WTC11 (cell line): ENCODE data around the gene APMAP. TPM values are rescaled to one million over a fixed set of nuclear protein-coding genes. Genes with fewer than 3 reads are reported as not detected.

Source experiments
- ATAC-seq: fragments of 200-7000 bp; cut with Tn5 transposase; 2 replicates; pipeline ENCODE4 v1.10.0; 2021; ENCODE audit warnings: mild to moderate bottlenecking, moderate library complexity
- CTCF ChIA-PET: fragments of 300-600 bp; sonication (Branson Sonifier 250); formaldehyde crosslinking; loops from one replicate; lab custom pipeline; 2021; ENCODE audit warnings: antibody characterized with exemption; lab: Charles Lee
- POLR2A ChIA-PET: fragments of 350-600 bp; sonication (Branson Sonifier 250); formaldehyde crosslinking; loops from one replicate; lab custom pipeline; 2021; ENCODE audit warnings: antibody characterized with exemption; lab: Charles Lee
- DNase-seq: peaks from one replicate; pipeline ENCODE4 v3.0.0; 2021; ENCODE audit warnings: low spot score
- H3K27ac Mint-ChIP-seq: 2 replicates; pipeline ENCODE4 v1.8.0; 2021; ENCODE audit warnings: mixed read lengths
- H3K27me3 Mint-ChIP-seq: 2 replicates; pipeline ENCODE4 v1.8.0; 2021; ENCODE audit warnings: low read depth, mild to moderate bottlenecking, moderate library complexity, mixed read lengths
- H3K36me3 Mint-ChIP-seq: 2 replicates; pipeline ENCODE4 v1.8.0; 2021; ENCODE audit warnings: mixed read lengths
- H3K4me1 Mint-ChIP-seq: 2 replicates; pipeline ENCODE4 v1.8.0; 2022; ENCODE audit warnings: mixed read lengths
- H3K4me3 Mint-ChIP-seq: 2 replicates; pipeline ENCODE4 v1.8.0; 2021; ENCODE audit warnings: mild to moderate bottlenecking, moderate library complexity, mixed read lengths
- H3K9me3 Mint-ChIP-seq: 2 replicates; pipeline ENCODE4 v1.8.0; 2021; ENCODE audit warnings: mixed read lengths
- CBFB ChIP-seq: sonication (generic); formaldehyde crosslinking; IDR thresholded peaks from 2 replicates; pipeline ENCODE4 v1.8.1; 2022; ENCODE audit warnings: mild to moderate bottlenecking, low read depth, missing genetic modification reagents
- ESRRA ChIP-seq: sonication (generic); formaldehyde crosslinking; IDR thresholded peaks from 2 replicates; pipeline ENCODE4 v1.8.1; 2022; ENCODE audit warnings: mild to moderate bottlenecking, missing genetic modification reagents, borderline replicate concordance
- FOXJ3 ChIP-seq: sonication (generic); formaldehyde crosslinking; IDR thresholded peaks from 2 replicates; pipeline ENCODE4 v1.9.0; 2021; ENCODE audit warnings: missing genetic modification reagents, mild to moderate bottlenecking, borderline replicate concordance
- GABPB1 ChIP-seq: sonication (generic); formaldehyde crosslinking; IDR thresholded peaks from 2 replicates; pipeline ENCODE4 v1.8.1; 2023; ENCODE audit warnings: mild to moderate bottlenecking, missing genetic modification reagents
- GRHL2 ChIP-seq: fragments of 250-450 bp; sonication (Bioruptor Pico); IDR thresholded peaks from 2 replicates; pipeline ENCODE4 v1.8.0; 2022; ENCODE audit warnings: mild to moderate bottlenecking, moderate library complexity; ENCODE audit not compliant: insufficient replicate concordance, severe bottlenecking
- OVOL2 ChIP-seq: fragments of 250-450 bp; sonication (Bioruptor Pico); IDR thresholded peaks from 2 replicates; pipeline ENCODE4 v1.9.0; 2021; ENCODE audit warnings: mild to moderate bottlenecking, borderline replicate concordance
- PRRX2 ChIP-seq: fragments of 250-450 bp; sonication (Bioruptor Pico); IDR thresholded peaks from 2 replicates; pipeline ENCODE4 v1.8.0; 2021; ENCODE audit warnings: mild to moderate bottlenecking
- RORB ChIP-seq: fragments of 250-450 bp; sonication (Bioruptor Pico); IDR thresholded peaks from 2 replicates; pipeline ENCODE4 v1.9.0; 2021; ENCODE audit warnings: mild to moderate bottlenecking
- SMAD3 ChIP-seq: sonication (generic); formaldehyde crosslinking; IDR thresholded peaks from 2 replicates; pipeline ENCODE4 v1.8.0; 2022; ENCODE audit warnings: missing genetic modification reagents, mild to moderate bottlenecking, borderline replicate concordance
- TCF7 ChIP-seq: sonication (generic); formaldehyde crosslinking; IDR thresholded peaks from 2 replicates; pipeline ENCODE4 v1.8.0; 2022; ENCODE audit warnings: mild to moderate bottlenecking, low read depth, missing genetic modification reagents, moderate library complexity
- TEAD1 ChIP-seq: sonication (generic); formaldehyde crosslinking; IDR thresholded peaks from 2 replicates; pipeline ENCODE4 v1.8.0; 2022; ENCODE audit warnings: mild to moderate bottlenecking, missing genetic modification reagents
- ZNF416 ChIP-seq: fragments of 250-450 bp; sonication (Bioruptor Pico); IDR thresholded peaks from 2 replicates; pipeline ENCODE4 v1.9.0; 2021; ENCODE audit warnings: mild to moderate bottlenecking, inconsistent platforms
- ZNF671 ChIP-seq: fragments of 250-450 bp; sonication (Bioruptor Pico); IDR thresholded peaks from 2 replicates; pipeline ENCODE4 v1.8.0; 2021; ENCODE audit warnings: mild to moderate bottlenecking
- total RNA-seq: library from RNA; stranded (reverse); gene quantifications from 3 replicates; pipeline ENCODE4 v1.2.3, GENCODE V29; 2021
- TF ChIP-seq, protein P1 (sequence below): sonication (generic); formaldehyde crosslinking; IDR thresholded peaks from 2 replicates; pipeline ENCODE4 v1.8.1; 2023; ENCODE audit warnings: mild to moderate bottlenecking, missing genetic modification reagents
- TF ChIP-seq, protein P2 (sequence below): fragments of 250-450 bp; sonication (Bioruptor Pico); IDR thresholded peaks from 2 replicates; pipeline ENCODE4 v2.1.2; 2022; ENCODE audit warnings: mild to moderate bottlenecking, moderate library complexity
- TF ChIP-seq, protein P3 (sequence below): sonication (generic); formaldehyde crosslinking; IDR thresholded peaks from 2 replicates; pipeline ENCODE4 v1.8.1; 2022; ENCODE audit warnings: missing genetic modification reagents, borderline replicate concordance
- TF ChIP-seq, protein P4 (sequence below): sonication (generic); formaldehyde crosslinking; conservative IDR thresholded peaks from 2 replicates; pipeline ENCODE4 v1.8.1; 2023; ENCODE audit warnings: mild to moderate bottlenecking, low read depth, missing genetic modification reagents, moderate library complexity
- TF ChIP-seq, protein P5 (sequence below): fragments of 250-450 bp; sonication (Bioruptor Pico); IDR thresholded peaks from 2 replicates; pipeline ENCODE4 v1.9.0; 2021; ENCODE audit warnings: mild to moderate bottlenecking
- TF ChIP-seq, protein P6 (sequence below): sonication (generic); formaldehyde crosslinking; IDR thresholded peaks from 2 replicates; pipeline ENCODE4 v1.8.1; 2023; ENCODE audit warnings: mild to moderate bottlenecking, missing genetic modification reagents, borderline replicate concordance

APMAP gene
- total RNA-seq, 1 experiment from 2014 or later: 55.3 TPM

DNA sequence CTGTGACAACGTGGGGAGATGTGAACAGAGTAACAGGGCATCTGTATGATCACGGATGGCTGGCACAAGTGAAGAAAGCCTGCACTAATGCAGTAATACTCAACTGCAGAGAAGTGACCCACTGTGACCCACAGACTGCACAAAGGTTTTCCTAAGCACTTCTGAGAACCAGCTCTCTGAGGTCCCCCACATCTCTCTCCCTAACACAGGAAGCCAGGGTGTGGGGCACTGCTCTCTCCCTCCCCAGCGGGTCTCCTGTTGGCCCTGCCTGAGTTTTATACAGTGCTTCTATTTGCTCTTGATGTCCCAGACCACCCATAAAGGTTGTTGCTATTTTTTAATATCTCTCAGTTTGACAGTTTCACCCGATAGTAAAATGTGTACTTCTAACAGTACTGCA, 11.3 kb downstream of the APMAP start:
- no peak for ATAC-seq
- DNase-seq: no peak
- POLR2A ChIA-PET: no interaction called here
- Mint-ChIP-seq H3K27me3 (no peaks in the 10 kb centered on the region), H3K9me3 (peaks cover 35% of the 10 kb centered on the region), H3K4me1 (no peaks in the 10 kb centered on the region), H3K4me3 (no peak overlapping the region), H3K36me3 (peaks cover 67% of the 10 kb centered on the region), H3K27ac (no peak overlapping the region)
- TF ChIP-seq GRHL2 (CRISPR knock-in tag) (no peak), ESRRA (CRISPR knock-in tag) (no peak), TCF7 (CRISPR knock-in tag) (no peak), ZNF416 (no peak)
- TF ChIP-seq, protein P1, sequence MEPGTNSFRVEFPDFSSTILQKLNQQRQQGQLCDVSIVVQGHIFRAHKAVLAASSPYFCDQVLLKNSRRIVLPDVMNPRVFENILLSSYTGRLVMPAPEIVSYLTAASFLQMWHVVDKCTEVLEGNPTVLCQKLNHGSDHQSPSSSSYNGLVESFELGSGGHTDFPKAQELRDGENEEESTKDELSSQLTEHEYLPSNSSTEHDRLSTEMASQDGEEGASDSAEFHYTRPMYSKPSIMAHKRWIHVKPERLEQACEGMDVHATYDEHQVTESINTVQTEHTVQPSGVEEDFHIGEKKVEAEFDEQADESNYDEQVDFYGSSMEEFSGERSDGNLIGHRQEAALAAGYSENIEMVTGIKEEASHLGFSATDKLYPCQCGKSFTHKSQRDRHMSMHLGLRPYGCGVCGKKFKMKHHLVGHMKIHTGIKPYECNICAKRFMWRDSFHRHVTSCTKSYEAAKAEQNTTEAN (CRISPR knock-in tag): no peak
- TF ChIP-seq, protein P2, sequence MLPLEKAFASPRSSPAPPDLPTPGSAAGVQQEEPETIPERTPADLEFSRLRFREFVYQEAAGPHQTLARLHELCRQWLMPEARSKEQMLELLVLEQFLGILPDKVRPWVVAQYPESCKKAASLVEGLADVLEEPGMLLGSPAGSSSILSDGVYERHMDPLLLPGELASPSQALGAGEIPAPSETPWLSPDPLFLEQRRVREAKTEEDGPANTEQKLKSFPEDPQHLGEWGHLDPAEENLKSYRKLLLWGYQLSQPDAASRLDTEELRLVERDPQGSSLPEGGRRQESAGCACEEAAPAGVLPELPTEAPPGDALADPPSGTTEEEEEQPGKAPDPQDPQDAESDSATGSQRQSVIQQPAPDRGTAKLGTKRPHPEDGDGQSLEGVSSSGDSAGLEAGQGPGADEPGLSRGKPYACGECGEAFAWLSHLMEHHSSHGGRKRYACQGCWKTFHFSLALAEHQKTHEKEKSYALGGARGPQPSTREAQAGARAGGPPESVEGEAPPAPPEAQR (CRISPR knock-in tag): no peak
- TF ChIP-seq, protein P3, sequence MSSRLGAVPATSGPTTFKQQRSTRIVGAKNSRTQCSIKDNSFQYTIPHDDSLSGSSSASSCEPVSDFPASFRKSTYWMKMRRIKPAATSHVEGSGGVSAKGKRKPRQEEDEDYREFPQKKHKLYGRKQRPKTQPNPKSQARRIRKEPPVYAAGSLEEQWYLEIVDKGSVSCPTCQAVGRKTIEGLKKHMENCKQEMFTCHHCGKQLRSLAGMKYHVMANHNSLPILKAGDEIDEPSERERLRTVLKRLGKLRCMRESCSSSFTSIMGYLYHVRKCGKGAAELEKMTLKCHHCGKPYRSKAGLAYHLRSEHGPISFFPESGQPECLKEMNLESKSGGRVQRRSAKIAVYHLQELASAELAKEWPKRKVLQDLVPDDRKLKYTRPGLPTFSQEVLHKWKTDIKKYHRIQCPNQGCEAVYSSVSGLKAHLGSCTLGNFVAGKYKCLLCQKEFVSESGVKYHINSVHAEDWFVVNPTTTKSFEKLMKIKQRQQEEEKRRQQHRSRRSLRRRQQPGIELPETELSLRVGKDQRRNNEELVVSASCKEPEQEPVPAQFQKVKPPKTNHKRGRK: no peak
- CTCF ChIA-PET: no interaction called here

DNA sequence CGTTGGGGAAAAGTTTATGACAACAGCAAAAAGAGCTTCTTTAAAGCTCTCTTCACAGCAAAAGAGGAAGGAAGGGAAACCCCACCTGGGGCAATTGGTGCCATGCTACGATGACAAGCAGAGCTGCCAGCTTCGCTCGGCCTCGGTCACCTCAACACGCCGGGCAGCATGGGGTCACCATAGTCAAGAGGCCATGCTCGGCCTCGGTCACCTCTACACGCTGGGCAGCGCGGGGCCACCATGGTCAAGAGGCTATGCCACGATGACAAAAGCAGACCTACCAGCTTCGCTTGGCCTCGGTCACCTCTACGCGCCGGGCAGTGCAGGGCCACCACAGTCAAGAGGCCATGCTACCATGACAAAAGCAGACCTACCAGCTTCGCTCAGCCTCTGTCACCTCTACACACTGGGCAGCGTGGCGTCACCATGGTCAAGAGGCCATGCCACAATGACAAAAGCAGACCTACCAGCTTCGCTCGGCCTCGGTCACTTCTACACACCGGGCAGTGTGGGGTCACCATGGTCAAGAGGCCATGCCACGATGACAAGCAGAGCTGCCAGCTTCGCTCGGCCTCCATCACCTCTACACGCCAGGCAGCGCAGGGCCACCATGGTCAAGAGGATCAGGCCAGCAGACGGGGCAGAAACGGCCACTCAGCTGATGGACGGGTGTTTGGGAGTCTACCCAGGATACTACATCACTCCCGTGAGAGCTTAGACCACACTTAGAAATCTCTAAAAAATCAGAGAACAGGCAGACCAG, 12.1 kb downstream of the APMAP start:
- Mint-ChIP-seq H3K36me3 (peaks cover 75% of the 10 kb centered on the region), H3K9me3 (peaks cover 43% of the 10 kb centered on the region), H3K27ac (no peak overlapping the region), H3K4me1 (no peaks in the 10 kb centered on the region), H3K4me3 (no peak overlapping the region), H3K27me3 (no peaks in the 10 kb centered on the region)
- ATAC-seq: no peak
- no peak for DNase-seq
- CTCF ChIA-PET: no interaction called here
- POLR2A ChIA-PET: no interaction called here
- no peak for TF ChIP-seq PRRX2 (CRISPR knock-in tag)
- no peak for TF ChIP-seq ZNF671 (CRISPR knock-in tag)
- TF ChIP-seq, protein P4, sequence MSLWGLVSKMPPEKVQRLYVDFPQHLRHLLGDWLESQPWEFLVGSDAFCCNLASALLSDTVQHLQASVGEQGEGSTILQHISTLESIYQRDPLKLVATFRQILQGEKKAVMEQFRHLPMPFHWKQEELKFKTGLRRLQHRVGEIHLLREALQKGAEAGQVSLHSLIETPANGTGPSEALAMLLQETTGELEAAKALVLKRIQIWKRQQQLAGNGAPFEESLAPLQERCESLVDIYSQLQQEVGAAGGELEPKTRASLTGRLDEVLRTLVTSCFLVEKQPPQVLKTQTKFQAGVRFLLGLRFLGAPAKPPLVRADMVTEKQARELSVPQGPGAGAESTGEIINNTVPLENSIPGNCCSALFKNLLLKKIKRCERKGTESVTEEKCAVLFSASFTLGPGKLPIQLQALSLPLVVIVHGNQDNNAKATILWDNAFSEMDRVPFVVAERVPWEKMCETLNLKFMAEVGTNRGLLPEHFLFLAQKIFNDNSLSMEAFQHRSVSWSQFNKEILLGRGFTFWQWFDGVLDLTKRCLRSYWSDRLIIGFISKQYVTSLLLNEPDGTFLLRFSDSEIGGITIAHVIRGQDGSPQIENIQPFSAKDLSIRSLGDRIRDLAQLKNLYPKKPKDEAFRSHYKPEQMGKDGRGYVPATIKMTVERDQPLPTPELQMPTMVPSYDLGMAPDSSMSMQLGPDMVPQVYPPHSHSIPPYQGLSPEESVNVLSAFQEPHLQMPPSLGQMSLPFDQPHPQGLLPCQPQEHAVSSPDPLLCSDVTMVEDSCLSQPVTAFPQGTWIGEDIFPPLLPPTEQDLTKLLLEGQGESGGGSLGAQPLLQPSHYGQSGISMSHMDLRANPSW (CRISPR knock-in tag): no peak
- no peak for TF ChIP-seq RORB (CRISPR knock-in tag)

DNA sequence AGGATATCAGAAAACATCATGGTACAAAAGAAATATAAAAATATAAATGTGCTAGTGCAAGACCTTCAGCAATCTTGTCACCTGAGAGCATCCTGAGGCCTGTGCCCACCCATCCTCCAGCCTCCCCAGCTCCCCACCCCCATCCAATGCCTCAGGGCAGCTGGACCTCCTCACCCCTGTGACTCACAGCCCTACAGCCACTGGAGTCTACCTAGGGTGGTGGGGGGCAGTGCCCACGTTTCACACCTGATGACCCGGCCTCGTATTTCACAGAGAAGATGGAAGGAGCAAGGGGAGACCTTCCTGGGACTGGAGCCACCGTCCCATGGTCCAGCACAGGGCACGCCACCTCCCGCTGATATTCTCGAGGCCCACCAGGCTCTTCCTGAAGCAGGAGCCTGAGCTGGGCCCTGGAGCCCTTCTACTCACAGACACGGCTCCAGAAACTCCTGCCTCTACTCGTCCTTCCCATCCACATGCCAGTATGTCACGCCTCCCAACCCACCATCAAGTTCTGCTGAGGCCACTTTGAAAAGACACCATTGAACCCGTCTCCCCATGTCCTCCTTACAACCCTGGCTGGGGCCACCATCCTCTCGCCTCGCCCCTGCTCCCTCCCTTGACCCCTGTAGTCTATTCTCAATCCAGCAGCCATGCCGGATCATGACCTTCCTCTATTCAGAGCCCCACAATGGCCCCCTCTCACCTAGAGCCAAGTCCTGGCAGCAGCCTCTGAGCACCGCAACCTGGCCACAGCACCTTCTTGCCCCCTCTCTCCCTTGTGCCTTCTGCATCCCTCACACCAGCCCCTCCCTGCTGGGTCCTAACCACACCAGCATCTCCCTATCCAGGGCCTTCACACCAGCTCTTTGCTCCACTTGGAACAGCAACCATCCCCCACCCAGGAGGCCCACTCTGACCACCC, 13.3 kb downstream of the APMAP start:
- H3K4me1 Mint-ChIP-seq: no peaks in the 10 kb centered on the region
- H3K36me3 Mint-ChIP-seq: peaks cover 77% of the 10 kb centered on the region
- H3K9me3 Mint-ChIP-seq: peaks cover 46% of the 10 kb centered on the region
- ATAC-seq (no peak), DNase-seq (no peak)
- ChIA-PET POLR2A (no interaction called here), CTCF (no interaction called here)
- H3K27me3 Mint-ChIP-seq: no peaks in the 10 kb centered on the region
- H3K4me3 Mint-ChIP-seq: no peak overlapping the region
- H3K27ac Mint-ChIP-seq: no peak overlapping the region
- TF ChIP-seq SMAD3 (CRISPR knock-in tag) (no peak), ZNF671 (CRISPR knock-in tag) (no peak), FOXJ3 (CRISPR knock-in tag) (no peak), GABPB1 (no peak), CBFB (CRISPR knock-in tag) (no peak), TEAD1 (CRISPR knock-in tag) (no peak), OVOL2 (no peak)
- TF ChIP-seq, protein P5, sequence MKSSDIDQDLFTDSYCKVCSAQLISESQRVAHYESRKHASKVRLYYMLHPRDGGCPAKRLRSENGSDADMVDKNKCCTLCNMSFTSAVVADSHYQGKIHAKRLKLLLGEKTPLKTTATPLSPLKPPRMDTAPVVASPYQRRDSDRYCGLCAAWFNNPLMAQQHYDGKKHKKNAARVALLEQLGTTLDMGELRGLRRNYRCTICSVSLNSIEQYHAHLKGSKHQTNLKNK (CRISPR knock-in tag): no peak
- TF ChIP-seq, protein P6, sequence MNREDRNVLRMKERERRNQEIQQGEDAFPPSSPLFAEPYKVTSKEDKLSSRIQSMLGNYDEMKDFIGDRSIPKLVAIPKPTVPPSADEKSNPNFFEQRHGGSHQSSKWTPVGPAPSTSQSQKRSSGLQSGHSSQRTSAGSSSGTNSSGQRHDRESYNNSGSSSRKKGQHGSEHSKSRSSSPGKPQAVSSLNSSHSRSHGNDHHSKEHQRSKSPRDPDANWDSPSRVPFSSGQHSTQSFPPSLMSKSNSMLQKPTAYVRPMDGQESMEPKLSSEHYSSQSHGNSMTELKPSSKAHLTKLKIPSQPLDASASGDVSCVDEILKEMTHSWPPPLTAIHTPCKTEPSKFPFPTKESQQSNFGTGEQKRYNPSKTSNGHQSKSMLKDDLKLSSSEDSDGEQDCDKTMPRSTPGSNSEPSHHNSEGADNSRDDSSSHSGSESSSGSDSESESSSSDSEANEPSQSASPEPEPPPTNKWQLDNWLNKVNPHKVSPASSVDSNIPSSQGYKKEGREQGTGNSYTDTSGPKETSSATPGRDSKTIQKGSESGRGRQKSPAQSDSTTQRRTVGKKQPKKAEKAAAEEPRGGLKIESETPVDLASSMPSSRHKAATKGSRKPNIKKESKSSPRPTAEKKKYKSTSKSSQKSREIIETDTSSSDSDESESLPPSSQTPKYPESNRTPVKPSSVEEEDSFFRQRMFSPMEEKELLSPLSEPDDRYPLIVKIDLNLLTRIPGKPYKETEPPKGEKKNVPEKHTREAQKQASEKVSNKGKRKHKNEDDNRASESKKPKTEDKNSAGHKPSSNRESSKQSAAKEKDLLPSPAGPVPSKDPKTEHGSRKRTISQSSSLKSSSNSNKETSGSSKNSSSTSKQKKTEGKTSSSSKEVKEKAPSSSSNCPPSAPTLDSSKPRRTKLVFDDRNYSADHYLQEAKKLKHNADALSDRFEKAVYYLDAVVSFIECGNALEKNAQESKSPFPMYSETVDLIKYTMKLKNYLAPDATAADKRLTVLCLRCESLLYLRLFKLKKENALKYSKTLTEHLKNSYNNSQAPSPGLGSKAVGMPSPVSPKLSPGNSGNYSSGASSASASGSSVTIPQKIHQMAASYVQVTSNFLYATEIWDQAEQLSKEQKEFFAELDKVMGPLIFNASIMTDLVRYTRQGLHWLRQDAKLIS (CRISPR knock-in tag): no peak
